ENCODE results near the gene TTC34.

The TTC34 gene, protein sequence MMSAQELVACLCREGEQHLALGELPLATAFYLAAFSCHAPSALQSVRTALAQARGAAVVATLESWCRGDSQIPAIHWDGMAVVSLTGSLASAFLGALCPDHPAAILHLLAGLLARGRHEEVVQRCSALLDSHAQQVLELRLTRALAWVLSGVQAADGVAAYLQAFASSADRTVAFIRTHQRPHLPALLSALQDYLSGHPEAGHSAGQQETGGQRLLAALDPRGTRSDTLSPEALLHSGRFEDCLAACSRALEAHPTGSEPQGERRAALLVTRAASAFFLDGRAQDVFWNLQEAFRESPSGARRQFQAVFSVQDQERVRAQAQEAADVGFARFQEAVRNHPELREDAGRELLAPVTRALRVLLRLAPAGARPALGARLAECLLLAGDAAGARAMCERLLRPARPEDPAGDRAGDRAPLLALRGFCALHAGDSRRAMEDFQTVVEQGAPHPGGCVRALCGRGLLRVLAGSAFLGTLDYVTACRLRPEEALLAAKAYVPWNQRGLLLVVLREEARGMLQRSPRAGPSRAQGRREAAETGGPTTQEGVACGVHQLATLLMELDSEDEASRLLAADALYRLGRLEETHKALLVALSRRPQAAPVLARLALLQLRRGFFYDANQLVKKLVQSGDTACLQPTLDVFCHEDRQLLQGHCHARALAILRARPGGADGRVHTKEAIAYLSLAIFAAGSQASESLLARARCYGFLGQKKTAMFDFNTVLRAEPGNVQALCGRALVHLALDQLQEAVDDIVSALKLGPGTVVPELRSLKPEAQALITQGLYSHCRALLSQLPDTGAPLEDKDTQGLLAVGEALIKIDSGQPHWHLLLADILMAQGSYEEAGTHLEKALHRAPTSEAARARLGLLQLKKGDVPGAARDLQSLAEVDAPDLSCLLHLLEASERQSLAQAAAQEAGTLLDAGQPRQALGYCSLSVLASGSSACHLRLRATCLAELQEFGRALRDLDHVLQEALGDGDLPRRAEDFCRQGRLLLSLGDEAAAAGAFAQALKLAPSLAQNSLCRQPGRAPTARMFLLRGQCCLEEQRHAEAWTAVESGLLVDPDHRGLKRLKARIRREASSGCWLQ

DNA sequence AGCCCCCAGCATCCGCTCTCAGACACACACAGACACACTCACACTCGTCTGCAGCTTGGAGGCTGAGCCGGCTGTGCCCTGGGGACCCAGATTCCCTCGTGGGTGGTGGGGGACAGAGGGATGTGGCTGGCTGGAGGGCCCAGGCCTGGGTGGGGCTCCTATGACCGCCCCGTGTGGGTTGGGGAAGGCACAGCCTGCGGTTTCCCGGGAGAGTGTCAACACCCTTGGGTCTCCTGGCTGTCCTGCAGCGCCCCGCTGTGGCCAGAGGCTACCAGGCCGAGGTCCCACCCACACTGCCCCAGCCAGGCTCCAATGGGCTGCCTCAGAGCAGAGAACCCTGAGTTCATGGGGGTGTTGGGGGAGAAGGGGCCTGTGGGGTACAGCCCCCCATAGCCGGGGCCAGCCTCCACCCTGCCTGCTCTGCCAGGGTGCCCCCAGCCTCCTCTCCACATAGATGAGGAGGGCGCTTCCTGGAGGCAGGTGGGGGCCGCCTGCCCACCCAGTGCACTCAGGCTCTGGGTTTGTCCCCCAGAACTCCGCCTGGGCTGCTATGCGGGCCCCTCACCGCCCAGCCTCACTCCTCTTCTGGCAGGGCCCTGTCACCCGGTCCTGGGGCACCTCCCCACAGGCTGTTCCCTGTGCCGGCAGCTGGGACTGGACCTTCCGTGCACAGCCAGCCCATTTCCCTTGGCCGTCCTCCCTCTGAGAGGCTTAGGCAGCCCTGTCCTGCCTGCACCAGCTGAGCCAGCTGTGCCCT lies at the start of gene TTC34:
TTC34 (minus strand) TSS at position 159 of the 757 bp plus-strand sequence. CDS start 866 bp downstream, outside the sequence.
- DNase-seq (ENCODE audit: low read depth in 2 of 2, low spot score in 1 of 2), result no peak

DNA sequence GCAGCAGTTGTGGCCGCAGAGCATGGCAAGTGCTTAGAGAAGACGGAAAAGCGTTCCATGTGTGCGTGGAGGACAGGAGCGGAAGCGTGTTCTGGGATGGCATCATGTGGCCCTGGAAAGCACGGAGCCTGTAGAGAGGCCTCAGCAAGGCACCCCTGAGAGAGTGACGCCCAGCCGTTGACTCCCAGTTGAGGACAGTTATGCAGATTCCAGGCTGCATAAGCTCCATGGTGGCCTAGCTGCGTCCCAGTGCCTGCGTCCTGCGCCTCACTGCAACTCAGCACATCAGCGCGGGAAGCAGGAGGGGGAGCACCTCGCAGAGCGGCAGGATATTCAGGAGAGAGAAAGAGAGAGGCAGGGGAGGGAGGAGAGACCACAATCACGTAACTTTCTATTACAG lies 49.0 kb upstream of the TTC34 start:
- DNase-seq (ENCODE audit: low read depth in 2 of 2, low spot score in 1 of 2), result no peak

DNA sequence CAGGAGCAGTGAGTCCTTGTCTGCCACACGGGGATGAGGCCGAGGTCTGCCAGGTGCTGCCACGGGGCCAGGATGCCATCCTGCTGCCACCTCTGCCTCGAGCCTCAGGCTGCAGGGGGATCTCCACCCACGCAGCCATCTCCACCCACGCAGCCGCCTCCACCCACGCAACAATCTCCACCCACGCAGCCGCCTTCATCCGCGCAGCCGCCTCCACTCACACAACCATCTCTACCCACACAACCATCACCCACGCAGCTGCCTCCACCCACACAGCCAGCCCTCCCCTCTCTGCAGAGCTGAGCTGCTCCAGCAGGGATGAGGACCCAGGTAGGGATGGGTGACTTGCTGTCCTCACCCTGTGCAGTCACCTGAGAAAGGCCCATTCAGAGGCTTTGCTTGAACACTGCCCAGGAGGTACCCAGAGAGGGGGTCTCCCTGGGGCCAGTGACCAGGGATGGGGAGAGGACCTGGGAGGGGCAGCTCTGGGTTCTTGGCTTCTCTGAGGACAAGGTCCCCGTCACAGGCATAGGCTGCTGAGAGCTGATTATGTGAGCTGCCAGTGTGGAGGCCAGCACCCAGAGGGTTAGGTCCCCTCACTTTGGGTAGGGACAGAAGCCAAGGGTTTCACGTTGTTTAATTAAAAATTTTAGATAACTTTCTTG lies 46.6 kb upstream of the TTC34 start:
- no peak for DNase-seq (ENCODE audit: low read depth in 2 of 2, low spot score in 1 of 2)

DNA sequence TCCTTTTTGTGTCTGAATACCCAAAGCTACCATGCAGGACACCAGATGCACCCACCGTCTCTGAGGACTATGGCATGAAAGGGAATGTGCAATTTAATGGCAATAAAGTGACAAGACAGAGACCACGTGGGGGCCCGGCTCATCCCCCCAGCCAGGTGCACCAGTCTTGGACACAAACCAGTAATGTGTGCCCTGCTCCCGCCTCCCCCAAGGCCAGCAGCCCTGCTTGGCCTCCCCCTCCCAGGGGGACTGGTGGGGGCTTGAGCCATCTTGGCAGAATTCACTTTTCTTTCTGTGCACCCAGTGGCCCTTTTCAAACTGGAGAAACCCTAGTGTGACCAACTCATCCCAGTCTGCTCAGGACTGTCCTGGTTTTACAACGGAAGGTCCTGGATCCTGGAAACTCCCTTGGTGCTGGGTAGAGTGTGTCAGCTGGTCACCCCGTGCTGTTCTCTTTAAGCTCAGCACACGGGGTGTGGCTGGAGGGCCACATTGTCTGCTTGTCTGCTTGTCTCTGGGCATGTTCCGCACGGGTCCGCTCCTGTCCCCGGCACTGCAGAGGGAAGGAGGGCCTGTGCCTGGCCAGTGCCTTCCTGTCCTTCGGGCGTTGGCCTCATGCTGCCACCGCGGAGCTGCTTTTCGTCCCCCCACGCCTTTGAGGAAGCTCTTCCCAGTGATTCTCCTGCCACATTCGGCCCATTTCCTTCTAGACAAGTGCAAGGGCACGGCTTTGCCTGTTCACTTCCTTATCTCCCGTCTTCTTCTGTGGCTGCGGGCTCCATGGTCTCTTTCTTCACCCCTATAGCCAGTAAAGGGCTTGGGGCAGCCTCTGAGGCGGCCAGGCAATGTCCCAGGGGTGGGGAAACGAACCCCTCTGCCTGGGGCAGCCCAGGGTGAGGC lies 45.8 kb upstream of the TTC34 start:
- DNase-seq (ENCODE audit: low read depth in 2 of 2, low spot score in 1 of 2), result no peak

DNA sequence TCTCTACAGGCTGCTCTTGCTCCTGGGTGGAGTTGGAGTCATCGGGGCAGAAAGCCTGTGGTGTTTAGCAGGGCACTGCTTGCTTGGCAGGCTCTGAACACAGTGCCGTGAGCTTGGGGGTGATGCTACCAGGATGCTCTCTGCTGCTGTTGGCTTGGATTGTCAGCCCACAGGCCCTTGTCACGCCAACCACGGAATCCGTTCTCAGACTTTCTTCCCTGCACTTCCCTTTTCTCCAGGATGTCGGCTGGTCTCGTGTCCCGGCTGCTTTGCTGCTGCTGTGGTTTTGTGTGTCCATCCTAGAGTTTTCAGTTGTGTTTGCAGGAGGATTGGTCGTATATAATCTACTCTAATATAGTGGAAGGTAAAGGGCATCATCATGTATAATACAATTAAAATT lies 44.4 kb upstream of the TTC34 start:
- DNase-seq (ENCODE audit: low read depth in 2 of 2, low spot score in 1 of 2), result no peak

DNA sequence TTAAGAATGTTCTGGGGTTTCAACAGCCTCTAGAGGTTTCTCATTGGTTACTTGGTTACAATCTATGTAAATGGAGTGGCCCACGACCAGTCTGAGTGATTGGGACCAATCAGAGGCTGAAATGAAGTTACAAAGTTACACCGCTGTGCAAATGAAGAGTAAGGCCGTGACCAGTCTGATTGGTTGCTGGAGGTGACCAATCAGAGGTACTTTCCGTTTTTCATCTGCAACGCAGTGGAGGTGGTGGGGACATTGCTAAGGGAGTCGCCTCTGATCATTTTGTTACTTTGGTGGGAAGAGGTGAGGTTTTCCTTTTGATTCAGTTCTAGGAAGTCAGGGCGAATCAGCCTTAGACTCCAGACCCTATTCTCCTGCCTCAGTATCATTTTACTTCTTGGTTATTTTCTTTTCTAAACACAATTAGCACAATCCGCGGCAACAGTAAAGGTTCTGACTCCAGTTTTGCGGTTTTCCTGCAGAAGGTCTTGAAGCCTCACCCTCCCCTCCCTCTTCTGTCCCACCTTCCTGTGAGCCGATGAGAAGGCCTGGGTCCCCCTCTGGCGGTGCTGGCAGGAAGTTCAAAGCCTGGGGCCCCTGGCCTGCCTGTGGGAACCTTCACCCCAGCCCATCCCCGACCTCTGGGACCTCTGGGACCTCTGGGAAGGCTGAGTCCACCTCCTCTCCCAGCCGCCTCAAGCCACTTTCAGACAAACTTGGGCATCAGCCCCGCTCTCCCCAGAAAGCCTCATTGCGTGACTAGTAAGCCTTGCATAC lies 38.7 kb upstream of the TTC34 start:
- DNase-seq (ENCODE audit: low read depth in 2 of 2, low spot score in 1 of 2), result peak; percentile 12 to 13

DNA sequence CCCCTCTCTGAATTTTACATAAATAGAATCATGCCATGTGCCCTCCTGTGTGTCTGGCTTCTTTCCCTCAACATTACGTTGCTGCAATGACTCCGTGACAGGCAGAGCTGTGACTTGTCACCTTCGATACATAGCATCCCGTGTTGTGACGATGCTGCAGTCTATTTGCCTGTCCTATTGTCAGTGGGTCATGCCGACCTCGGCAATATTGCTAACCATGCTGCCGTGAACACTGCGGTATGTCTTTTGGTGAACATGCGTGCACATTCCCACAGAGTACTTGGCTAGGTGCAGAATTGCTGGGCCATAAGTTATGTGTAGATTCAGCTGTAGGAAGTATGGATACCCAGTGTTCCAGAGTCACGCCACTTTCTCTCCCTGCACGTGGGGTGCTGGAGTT lies 36.3 kb upstream of the TTC34 start:
- no peak for DNase-seq (ENCODE audit: low read depth in 2 of 2, low spot score in 1 of 2)

DNA sequence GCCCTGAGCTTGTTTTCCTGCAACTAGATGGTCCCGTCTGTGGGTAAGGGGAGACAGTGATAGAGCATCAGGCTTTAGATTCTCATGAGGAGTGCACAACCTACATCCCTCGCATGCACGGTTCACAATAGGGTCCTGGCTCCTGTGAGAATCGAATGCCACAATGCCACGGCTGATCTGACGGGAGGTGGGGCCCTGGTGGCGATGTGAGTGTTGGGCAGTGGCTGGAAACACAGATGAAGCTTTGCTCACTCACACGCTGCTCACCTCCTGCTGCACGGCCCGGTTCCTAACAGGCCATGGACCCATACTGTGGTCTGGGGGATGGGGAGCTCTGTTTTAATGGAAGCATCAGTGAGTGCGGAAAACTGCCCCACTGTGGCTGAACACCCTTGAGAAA lies 35.8 kb upstream of the TTC34 start:
- DNase-seq (ENCODE audit: low read depth in 2 of 2, low spot score in 1 of 2), result no peak

DNA sequence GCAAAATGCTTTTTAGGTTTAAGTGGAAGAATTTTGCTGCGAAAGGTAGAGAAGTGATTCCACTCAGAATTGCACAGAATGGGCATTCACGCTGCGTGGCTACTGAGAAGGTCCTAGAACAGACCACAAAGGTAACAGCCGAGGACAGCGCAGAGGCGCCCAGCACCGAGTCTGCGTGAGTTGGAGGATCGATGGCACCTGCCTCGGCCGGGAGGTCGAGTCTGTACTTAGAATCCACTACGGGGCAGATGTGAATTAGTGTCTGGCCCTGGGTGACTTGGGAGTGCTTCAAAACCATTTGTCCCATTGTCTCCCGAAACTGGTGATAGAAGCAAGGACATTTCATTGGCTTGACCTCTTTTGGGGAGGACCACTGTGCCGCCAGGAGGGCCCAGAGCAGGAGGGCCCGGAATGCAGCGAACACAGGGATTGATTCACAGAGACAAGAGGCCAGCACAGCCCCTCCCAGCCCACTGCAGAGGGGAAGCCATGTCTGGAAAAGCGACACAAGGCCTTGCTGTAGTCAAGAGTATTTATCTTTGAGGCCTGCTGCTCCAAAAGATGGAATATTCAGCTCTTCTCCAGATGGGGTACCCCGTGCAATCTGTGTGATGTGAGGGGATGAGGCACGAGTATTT lies 35.0 kb upstream of the TTC34 start:
- DNase-seq (ENCODE audit: low read depth in 2 of 2, low spot score in 1 of 2), result no peak

DNA sequence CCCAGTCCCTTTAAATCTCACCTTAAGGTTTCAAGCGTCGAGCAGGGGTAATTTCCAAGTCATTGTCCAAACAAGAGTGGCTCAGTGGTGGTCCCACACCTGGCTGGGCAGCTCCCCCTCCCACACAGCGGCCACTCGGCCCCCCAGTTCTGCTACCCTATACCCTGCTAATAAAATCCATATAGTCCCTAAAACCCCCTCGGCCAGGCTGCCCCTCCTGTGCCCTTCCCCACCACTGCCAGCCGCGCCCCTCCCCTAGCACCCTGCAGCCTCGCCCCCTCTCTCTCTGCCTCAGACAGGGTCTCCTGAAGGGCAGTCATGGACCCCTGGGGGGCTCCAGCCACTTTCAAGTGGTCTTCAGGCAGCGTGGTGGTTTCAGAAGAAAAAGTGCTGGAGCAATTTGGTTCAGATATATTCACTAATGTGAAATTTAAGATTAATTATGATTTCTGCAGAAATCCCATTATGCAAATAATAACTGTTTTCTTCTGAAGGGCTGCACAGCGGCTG lies 34.2 kb upstream of the TTC34 start:
- DNase-seq (ENCODE audit: low read depth in 2 of 2, low spot score in 1 of 2), result no peak

DNA sequence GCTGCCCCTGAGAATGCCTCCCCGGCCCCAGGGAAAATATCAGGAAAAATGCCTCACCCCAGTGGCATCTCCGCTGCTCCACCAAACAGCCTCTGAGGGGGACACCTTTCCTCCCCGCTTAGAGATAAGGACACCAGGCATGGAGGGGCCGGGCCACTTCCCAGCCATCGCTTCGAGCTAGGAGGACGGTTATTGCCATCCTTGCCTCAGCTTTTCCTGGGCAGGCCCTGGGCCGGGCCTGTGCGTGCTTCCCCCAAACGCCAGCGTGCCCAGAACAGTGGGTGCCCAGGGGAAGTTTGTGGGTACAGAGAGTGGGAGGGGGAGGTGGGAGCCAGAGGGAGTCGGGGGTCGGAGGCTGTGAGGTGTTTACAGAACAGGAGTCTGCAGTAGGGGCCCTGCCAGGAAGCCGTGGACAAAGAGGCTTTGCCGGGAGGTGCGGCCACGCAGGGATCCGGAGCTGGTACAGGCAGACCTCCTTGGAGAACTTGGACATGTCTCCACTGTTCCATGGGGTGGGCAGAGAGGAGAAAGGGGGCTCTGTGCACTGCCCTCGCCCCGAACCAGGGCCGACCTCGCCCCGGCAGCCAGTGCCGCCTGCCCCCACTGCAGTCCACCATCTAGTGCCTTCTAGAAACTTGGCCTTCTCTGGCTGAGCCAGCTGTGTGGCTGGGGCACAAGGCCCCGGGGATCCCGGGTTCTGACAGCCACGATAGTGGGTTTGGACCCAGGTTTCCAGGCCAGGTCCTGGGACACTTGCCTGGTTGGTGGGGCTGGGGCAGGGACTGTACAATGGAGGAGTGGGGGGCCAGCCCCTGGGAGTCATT lies 33.5 kb upstream of the TTC34 start:
- no peak for DNase-seq (ENCODE audit: low read depth in 2 of 2, low spot score in 1 of 2)

DNA sequence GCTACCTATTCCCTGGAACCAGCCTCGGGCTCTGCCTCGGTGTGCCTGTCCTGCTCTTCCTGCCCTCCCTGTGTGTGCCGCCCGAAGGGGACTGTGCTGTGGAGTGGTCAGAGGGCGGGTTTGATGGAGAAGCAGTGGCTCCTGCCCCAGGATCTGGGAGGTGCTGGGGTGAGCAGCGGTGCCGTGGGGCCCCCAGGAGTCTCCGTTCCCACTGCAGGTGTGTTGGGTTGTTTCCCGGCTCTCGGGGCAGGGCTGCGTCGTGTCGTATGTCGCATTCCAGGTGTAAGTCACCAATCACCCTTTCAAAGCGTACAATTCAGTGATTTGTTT lies 32.6 kb upstream of the TTC34 start:
- DNase-seq (ENCODE audit: low read depth in 2 of 2, low spot score in 1 of 2), result no peak

DNA sequence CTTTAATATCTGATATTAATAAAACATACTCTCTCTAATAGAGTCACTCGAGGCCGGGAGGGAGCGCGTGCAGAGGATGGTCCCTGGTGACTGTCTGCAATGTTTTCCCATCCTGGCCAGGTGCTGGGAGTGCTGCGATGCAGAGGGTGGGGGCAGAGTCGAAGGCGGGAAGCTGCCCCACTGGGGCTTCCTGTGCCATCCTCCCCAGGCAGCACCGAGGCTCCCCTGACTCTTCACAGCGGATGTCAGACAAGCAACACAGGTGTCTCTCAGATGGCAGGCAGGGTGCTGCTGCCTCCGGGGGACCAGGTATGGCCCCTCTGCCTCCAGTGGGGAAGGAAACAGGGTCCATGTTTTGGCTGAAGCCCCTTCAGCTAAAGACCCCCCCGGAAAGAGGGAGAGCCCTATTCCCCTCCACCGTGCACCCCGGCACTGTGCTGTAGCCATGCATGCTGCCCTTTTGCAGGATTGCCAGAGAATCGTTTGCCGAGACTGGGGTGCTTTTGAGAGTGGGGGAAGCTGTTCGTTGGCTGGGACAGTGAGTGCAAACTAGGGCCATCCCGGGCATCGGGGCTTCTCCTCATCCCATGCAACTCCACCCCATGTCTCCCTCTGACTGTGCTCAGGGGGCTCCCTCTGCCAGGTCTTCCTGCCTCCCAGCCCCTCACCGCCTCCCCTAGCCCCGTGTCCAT lies 32.1 kb upstream of the TTC34 start:
- no peak for DNase-seq (ENCODE audit: low read depth in 2 of 2, low spot score in 1 of 2)

DNA sequence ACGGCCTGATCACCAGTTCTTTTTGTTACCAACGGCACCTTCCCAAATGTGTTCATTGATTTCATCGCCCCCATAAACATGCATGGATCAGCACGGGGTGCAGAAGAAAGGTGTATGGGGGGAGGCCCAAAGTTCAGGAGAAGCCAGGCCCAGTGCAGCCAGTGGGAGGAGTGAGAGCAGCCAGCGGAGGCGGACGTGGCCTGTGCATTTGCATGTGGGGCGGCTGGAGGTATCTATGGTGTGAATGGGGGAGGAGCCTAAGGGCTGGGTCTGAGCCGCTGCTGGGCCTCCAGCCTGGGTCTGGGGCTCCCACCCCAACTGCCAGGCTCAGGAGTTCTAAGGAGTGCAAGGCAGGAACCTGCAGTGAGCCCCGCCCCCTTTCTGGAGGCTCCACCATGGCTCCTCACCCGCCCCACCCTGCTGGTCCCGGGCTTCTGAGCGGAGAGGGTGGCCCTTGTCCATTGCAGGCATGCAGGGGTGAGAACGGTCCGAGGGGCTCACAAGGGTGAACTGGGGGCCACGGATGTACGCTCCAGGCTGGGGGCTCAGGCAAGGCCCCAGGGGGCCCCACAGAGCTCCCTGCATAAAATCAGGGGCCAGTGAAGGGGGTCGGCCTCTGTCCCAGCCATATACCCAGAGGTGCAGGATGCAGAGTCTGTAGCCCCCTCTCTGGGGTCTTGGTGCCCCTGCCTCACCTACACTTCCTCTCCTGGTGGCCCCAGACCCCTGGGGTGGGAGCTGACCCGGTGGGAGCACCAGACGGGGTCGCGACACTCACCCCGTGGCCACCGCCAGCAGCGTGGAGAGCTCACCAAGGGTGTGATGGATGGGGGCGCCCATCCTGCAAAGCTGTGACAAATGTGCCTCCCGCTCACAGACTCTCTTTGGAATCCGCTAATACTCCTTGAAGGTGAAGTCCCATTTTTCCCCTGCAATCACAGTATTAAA lies 31.3 kb upstream of the TTC34 start:
- DNase-seq (ENCODE audit: low read depth in 2 of 2, low spot score in 1 of 2), result no peak

DNA sequence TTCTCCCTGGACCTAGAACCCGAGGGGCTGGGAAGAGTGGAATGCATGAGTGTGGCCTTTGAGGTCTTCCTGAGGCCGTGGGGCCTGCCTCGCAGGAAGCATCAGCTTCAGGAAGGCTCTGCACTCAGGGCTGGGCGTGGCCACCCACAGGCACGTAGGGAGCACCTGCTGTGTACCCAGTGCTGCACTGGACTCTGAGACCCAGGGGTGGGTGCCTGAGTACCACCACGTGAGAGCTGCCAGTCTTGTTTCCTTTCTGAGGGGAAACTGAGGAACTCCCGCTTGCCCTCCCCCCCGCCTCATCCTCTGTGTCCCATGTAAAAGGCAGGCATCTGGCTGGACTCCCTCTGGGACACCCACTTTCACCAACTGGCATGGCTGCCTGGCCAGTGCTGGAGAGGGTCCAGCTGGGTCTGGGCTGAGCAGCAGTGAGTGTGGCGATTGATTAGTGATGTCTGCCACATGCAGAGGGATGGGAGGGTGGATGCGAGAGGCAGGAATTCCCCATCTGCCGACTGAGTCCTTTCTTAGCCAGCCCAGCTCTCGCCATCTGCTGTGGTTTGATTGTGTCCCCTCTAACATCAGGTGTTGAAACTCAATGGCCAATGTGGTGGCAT lies 30.2 kb upstream of the TTC34 start:
- DNase-seq (ENCODE audit: low read depth in 2 of 2, low spot score in 1 of 2), result no peak

Measured in stimulated activated CD8-positive, alpha-beta memory T cell treated with anti-CD3 and anti-CD28 coated beads, Interleukin-4, amount 100 ng/mL, for 4 hours (primary cell).